Keratinocyte (primary cell): ENCODE data around the gene RER1.

Source experiments
- EZH2 ChIP-seq: IDR thresholded peaks from one replicate; pipeline ENCODE4 v1.6.1; 2012; ENCODE audit warnings: inconsistent platforms, mild to moderate bottlenecking, low read length, moderate library complexity
- TF ChIP-seq, protein P1 (sequence below), 3 experiments: IDR thresholded peaks in 1 of 3; conservative IDR thresholded peaks in 1 of 3; optimal IDR thresholded peaks in 1 of 3; 2 replicates in 2 of 3; 3 replicates in 1 of 3; pipeline versions ENCODE3 to v1.5.1; 2011; ENCODE audit warnings: low read length in 3 of 3, mild to moderate bottlenecking in 3 of 3, moderate library complexity in 2 of 3, control low read depth in 1 of 3, inconsistent platforms in 1 of 3; ENCODE audit not compliant: insufficient read depth in 2 of 3; ENCODE audit errors: extremely low read depth in 1 of 3

DNA sequence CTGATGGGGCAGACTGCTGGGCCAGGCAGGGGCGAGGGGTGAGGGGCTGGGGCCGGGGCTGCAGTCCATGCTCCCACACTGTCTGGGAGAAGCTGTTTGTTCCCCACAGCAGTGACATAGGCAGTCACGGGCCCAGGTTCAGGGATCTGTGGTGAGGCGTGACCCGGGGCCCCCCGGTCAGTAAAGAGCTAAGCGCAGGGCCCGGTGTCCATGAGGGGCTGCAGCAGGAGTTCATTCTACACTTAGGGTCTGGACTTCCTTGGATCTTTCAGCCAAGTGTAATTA lies 16.3 kb downstream of the RER1 start:
- TF ChIP-seq, protein P1, sequence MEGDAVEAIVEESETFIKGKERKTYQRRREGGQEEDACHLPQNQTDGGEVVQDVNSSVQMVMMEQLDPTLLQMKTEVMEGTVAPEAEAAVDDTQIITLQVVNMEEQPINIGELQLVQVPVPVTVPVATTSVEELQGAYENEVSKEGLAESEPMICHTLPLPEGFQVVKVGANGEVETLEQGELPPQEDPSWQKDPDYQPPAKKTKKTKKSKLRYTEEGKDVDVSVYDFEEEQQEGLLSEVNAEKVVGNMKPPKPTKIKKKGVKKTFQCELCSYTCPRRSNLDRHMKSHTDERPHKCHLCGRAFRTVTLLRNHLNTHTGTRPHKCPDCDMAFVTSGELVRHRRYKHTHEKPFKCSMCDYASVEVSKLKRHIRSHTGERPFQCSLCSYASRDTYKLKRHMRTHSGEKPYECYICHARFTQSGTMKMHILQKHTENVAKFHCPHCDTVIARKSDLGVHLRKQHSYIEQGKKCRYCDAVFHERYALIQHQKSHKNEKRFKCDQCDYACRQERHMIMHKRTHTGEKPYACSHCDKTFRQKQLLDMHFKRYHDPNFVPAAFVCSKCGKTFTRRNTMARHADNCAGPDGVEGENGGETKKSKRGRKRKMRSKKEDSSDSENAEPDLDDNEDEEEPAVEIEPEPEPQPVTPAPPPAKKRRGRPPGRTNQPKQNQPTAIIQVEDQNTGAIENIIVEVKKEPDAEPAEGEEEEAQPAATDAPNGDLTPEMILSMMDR (optimal IDR thresholded peaks at IDR 0.05 in 1 of 3, IDR thresholded peaks at IDR 0.05 in 1 of 3, conservative IDR thresholded peaks at IDR 0.05 in 1 of 3; ENCODE audit: extremely low read depth in 1 of 3, insufficient read depth in 2 of 3, low read length in 3 of 3): no peak
- TF ChIP-seq EZH2: no peak
